ENCODE measurements around the gene BMPR1B.
"Not testable (repeated sequence)": the region's sequence is repeated elsewhere in the genome, so short reads cannot be mapped to it uniquely, and the experiment has no call there.

Gene BMPR1B

GRCh38 chr4:94763500-94763899 lies 5.7 kb downstream of the BMPR1B start:
- DNase-seq, result no peak

GRCh38 chr4:94764069-94764468 lies 6.3 kb downstream of the BMPR1B start:
- DNase-seq, result no peak

DNA sequence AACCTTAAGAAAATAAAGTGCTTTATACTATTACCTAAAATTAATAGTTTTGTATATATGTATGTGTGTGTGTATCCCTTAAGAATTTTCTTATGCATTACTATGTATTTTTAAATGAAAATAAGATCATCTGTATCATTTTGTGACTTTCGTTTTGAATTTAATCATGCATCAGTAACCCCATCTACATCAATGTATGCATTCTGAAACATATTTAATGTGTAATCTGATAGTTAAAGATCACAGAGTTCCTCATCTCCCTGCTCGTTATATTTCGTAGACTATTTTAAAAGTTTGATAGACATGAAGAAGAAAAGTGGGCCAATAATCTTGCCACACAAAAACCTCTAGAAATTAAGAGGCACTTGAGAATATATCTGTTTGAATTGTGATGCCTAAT lies 7.4 kb downstream of the BMPR1B start:
- DNase-seq, result no peak

DNA sequence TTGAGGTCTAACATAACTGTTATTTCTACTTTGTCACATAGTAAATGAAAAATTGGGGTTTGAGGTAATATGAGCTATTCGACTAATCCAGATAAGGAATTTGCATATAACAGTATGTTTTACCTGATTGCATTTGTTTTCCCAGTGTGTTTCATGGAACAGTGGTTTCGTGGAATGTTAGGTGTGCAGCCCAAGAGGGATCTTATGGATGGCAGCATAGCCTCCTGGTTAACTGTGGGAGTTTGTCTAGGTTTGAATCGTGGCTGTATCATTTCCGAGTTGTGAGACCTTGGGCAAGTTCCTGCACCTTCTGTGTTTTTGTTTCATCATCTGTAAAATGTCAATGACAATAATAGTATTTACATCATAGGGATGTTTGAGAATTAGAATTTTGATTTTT lies 7.9 kb downstream of the BMPR1B start:
- no peak for DNase-seq

DNA sequence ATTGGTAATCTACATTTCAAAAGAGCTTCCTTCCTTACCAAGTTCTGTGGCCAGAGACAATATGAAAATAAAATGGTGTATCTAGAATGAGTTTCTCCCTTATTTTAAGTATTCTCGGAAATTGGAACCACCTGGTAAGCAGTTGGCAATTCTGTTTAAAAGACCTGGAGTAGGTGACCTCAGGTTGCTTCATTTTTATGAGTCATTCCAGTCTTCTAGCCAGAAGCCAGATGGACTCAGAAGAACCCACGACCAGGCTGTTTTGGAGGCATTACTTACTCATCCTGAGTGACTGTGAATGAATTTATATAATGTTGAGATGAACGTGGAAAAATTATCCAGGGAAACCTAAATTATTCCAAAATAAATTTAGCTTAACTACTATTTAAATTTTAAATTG lies 9.1 kb downstream of the BMPR1B start:
- no peak for DNase-seq

GRCh38 chr4:94767446-94767845 lies 9.7 kb downstream of the BMPR1B start:
- DNase-seq, result no peak

DNA sequence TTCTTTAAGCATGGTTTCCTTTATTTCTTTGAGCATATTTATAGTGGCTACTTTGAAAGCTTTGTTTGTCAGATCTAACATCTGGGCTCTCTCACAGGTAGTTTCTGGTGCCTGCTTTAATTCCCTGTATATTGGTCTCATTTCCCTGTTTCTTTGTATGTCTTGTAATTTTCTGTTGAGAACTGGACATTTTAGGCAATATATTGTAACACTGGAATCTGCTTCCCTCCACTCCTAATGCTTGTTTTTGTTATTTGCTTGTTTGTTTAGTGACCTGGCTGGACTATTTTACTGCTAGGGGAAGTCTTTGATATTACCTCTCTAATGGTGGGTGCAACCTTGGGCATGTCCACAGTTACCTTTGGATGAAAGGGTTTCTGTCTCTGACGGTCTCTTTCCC lies 25.0 kb downstream of the BMPR1B start:
- DNase-seq, result no peak

GRCh38 chr4:94791701-94792100 lies 33.9 kb downstream of the BMPR1B start:
- no peak for DNase-seq

- DNase-seq, result no peak
Observed at GRCh38 chr4:94798808-94799207, 41.1 kb downstream of the BMPR1B start.

- DNase-seq, result no peak
Observed at GRCh38 chr4:94801016-94801415, 43.3 kb downstream of the BMPR1B start.

DNA sequence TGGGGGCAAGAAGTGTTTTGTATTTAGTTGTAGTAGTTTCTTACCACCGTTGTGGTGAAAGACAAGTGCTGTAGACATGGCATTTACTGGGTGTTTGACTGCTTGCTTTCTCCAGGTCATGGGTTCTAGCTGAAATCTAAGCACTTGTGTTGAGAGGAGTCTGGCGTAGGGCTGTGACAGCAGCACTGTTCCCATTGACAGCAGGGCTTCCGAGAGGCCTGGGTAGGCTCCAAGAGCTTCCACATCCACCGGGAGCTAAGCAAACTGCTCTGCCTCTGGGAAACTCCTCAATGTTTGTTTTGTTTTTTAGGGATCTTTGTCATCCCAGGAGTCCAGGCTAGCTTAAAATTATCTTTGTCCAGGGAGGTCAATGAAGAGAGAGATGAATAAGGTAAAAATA lies 44.3 kb downstream of the BMPR1B start:
- no peak for DNase-seq

DNA sequence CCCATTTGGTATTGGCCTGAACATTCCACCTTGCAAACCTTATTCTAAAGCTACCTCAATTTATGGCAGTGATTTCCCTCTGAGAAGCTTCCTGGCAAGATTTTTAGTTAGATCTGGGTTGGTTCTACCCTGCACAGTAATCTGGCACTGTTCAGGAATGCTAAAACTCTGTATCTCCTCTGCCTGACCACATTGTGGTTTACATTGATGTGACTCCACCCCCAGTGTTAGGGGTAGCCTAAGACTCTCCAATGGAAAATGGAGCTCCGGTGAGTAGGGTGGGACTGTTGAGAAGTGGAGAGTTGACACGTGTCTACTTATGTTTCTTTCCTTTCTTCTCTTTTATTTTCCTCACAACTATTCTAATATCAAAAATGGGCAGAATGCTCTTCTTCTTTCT lies 45.4 kb downstream of the BMPR1B start:
- no peak for DNase-seq

- no peak for DNase-seq
Observed at GRCh38 chr4:94804650-94805049, 46.9 kb downstream of the BMPR1B start.

DNA sequence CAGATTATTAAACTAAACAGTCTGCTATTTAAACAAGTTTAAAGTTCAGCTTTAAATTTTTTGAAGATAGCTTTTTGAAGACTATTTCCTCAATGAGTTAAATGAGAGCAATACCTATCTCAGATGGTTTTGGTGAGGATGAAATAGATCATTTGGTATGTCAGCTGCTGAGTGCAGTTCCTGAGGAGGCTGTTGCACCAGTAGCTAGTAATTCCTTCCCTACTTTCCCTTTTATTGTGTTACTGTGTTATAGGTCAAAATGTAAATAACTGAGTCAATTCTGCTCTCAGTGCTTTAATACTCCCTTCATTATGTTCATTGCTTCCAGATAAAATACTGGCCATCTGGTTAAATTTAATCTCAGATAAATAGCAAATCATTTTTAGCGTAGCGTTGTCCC lies 48.6 kb downstream of the BMPR1B start:
- no peak for DNase-seq

GRCh38 chr4:94811643-94812042 lies 53.9 kb downstream of the BMPR1B start:
- no peak for DNase-seq

- no peak for DNase-seq
Observed at GRCh38 chr4:94813221-94813620, 55.5 kb downstream of the BMPR1B start.

DNA sequence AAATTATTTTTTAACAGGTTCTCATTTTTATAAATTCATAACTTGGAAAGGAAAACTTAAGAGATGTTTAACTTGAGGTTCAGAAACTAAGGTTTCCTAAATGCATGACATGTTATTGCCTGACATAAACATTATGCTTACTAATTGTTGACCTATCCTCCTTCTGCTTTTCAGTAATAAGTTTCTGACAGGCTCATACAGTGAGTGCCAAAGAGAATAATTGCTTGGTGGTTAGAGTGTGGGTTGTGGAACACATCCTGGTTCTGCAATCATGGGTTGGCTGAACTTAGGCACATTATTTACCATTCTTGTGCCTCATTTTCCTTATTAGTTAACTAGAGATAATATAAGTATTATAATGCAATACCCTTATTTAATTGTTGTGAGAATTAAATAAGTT lies 56.5 kb downstream of the BMPR1B start:
- DNase-seq, result no peak

DNA sequence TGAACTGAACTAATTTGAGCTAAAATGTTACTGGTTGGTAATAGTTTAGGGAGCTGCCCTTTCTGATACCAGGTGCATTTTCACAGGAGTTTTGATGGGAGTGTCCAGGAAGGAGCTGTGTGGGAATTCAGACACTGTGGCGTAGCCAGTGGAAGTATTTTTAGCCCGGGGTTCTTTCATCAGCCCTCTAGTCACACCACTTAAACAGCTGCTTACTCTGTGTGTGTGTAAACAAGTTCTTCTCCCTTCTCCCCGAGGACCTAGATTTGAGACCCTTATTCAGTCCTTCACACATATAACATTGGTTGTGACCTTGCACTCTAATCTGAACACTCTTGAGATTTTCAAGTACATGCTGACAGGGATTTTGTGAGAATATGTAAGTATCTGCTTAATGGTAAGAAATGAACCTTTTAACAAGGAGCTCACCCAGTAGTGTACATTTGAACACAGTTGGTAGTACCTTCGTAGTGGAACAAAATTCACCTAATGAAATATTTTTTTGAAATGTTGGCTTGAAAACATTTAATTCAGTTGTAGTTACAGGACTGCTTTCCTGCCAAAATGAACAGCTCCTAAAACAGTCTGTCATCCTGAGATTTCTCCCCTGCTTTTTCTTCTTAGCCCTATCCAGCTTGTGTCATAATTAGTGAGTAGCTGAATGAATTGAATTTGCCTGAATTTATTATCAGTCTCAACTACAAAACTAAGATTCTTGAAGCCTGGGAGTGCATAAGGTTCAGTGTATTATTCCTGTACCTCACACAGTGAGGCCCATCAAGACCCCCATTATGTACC lies 61.8 kb downstream of the BMPR1B start:
- DNase-seq, result no peak

GRCh38 chr4:94826206-94826605 lies 68.5 kb downstream of the BMPR1B start:
- DNase-seq, result no peak

- DNase-seq, result no peak
Observed at GRCh38 chr4:94827481-94828110, 69.8 kb downstream of the BMPR1B start.

GRCh38 chr4:94828882-94829281 lies 71.1 kb downstream of the BMPR1B start:
- DNase-seq, result no peak

DNA sequence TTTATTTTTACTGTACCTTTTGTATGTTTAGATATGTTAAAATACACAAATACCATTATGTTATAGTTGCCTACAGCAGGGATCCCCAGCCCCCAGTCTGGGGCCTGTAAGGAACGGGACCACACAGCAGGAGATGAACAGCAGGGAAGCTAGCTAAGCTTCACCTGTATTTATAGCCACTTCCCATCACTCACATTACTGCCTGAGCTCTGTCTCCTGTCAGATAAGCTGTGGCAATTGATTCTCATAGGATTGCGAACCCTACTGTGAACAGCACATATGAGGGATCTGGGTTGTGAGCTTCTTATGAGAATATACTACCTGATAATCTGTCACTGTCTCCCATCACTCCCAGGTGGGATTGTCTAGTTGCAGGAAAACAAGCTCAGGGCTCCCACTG lies 73.9 kb downstream of the BMPR1B start:
- DNase-seq, result no peak

- not testable (repeated sequence) for DNase-seq
Observed at GRCh38 chr4:94832329-94832728, 74.6 kb downstream of the BMPR1B start.

GRCh38 chr4:94833394-94833793 lies 75.6 kb downstream of the BMPR1B start:
- no peak for DNase-seq

DNA sequence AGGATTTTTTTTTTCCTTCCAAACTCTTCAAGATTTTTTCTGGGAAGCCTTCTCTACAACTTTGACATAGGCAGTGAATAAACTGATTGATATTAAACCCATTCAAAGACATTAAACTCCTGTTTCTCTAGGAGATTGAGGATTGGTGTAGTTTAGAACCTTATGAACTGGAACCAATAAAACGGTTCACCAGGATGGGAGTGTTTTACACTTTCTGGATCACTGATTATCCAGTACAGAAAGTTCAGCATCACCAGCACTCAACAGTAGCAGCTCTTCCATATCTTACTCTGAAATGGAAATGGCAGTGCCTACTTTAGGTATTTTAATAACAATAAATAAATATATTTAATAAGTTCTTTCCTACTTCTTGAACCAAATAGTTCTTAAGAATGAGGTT lies 76.7 kb downstream of the BMPR1B start:
- no peak for DNase-seq

Measured in cerebellar nuclear complex (tissue), 1 donor.